ENCODE results near the gene TLR9.

TLR9 gene

GRCh38 chr3:52197842-52198625, 27.4 kb downstream of the TLR9 start, which contains the start of gene ALAS1:
TSS of gene ALAS1 (plus strand) at chr3:52198160. CDS start at chr3:52199242, 1,082 bp downstream.
- TF ChIP-seq, protein P1, sequence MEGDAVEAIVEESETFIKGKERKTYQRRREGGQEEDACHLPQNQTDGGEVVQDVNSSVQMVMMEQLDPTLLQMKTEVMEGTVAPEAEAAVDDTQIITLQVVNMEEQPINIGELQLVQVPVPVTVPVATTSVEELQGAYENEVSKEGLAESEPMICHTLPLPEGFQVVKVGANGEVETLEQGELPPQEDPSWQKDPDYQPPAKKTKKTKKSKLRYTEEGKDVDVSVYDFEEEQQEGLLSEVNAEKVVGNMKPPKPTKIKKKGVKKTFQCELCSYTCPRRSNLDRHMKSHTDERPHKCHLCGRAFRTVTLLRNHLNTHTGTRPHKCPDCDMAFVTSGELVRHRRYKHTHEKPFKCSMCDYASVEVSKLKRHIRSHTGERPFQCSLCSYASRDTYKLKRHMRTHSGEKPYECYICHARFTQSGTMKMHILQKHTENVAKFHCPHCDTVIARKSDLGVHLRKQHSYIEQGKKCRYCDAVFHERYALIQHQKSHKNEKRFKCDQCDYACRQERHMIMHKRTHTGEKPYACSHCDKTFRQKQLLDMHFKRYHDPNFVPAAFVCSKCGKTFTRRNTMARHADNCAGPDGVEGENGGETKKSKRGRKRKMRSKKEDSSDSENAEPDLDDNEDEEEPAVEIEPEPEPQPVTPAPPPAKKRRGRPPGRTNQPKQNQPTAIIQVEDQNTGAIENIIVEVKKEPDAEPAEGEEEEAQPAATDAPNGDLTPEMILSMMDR (IDR thresholded peaks at IDR 0.05; ENCODE audit: insufficient read depth, low read depth, low read length, missing control alignments), result no peak
- H3K4me3 ChIP-seq (ENCODE audit: low read depth, low read length), result peak within 1 kb of the TSS; percentile 82
- peak; percentile 95 for DNase-seq (ENCODE audit: low read depth)

- TF ChIP-seq, protein P1 (IDR thresholded peaks at IDR 0.05; ENCODE audit: insufficient read depth, low read depth, low read length, missing control alignments), result no peak
- no peak for DNase-seq (ENCODE audit: low read depth)
- H3K4me3 ChIP-seq (ENCODE audit: low read depth, low read length), result peak overlapping the region; percentile 82
Observed at GRCh38 chr3:52197499-52197841, 28.0 kb downstream of the TLR9 start.

DNA sequence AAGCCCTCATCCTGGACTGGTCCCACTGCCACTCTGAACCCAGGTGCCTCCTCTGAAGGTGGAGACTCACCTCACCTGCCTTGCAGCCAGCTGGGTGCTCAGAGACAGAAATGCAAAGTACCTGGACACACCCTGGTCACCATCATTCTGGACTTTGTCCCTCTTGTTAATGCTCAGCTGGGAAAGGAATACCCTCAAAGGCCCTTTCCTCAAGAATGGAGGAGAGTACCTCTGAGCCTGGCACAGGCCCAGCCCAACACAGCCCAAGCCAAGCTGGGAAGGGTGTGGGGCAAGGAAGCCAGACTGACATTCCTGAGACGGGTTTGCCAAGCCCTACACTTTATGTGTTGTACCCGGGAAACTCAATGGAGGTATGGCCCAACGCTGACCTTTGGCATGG, 28.5 kb downstream of the TLR9 start:
- DNase-seq (ENCODE audit: low read depth), result no peak
- H3K4me3 ChIP-seq (ENCODE audit: low read depth, low read length), result no peak overlapping the region
- TF ChIP-seq, protein P1 (IDR thresholded peaks at IDR 0.05; ENCODE audit: insufficient read depth, low read depth, low read length, missing control alignments), result no peak

- no peak for DNase-seq (ENCODE audit: low read depth)
- TF ChIP-seq, protein P1 (IDR thresholded peaks at IDR 0.05; ENCODE audit: insufficient read depth, low read depth, low read length, missing control alignments), result no peak
- H3K4me3 ChIP-seq (ENCODE audit: low read depth, low read length), result no peak overlapping the region
Observed at GRCh38 chr3:52195823-52196331, 29.6 kb downstream of the TLR9 start.

DNA sequence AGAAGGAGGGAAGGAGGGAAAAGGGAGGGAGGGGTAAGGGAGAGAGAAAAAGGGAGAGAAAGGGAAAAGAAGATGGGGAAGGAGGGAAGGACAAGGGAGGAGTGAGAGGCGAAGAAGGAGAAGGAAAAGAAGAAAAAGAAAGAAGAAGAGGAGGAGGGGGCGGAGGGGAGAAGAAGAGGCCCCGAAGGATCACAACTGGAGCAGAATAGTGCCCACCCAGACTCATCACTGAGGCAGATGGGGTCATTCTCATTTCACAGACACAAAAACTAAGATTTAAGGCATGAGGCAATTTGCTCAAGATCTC, 30.2 kb downstream of the TLR9 start:
- TF ChIP-seq, protein P1 (IDR thresholded peaks at IDR 0.05; ENCODE audit: insufficient read depth, low read depth, low read length, missing control alignments), result no peak
- no peak overlapping the region for H3K4me3 ChIP-seq (ENCODE audit: low read depth, low read length)
- no peak for DNase-seq (ENCODE audit: low read depth)

DNA sequence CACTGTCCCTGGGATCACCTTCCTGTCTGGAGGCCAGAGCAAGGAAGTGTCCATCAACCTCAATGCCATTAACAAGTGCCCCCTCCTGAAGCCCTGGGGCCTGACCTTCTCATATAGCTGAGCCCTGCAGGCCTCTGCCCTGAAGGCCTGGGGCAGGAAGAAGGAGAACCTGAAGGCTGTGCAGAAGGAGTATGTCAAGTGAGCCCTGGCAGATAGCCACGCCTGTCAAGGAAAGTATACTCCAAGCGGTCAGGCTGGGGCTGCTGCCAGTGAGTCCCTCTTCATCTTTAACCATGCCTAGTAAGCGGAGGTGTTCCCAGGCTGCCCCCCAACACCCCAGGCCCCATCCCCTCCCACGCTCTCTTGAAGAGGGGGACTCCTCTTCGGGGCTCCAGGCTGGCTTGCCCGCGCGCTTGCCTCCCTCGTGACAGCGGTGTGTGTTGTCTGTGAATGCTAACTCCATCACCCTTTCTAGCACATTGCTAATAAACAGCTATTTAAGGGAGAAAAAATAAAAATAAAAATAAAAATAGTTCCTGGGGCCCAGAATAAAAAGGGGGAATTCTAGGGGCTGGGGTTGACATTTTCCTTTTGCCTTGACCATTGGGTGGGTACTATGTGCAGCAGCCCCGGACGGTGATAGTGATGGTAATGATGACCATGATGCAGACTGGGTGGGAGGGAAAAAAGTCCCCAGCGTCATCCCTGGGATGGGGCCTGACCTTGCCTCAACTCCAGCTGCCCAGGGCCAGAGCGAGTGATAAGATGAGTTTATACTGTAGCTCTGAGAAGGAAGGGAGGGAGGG, 30.8 kb downstream of the TLR9 start:
- no peak for DNase-seq (ENCODE audit: low read depth)
- TF ChIP-seq, protein P1 (IDR thresholded peaks at IDR 0.05; ENCODE audit: insufficient read depth, low read depth, low read length, missing control alignments), result no peak
- no peak overlapping the region for H3K4me3 ChIP-seq (ENCODE audit: low read depth, low read length)
